ENCODE results near the gene ARSI.

The ARSI gene

GRCh38 chr5:150263375-150263775 lies 39.3 kb downstream of the ARSI start:
- H3K27me3 ChIP-seq (ENCODE audit: low read length) = no peaks in the 10 kb centered on the region
- H3K36me3 ChIP-seq (ENCODE audit: low read length) = no peaks in the 10 kb centered on the region
- no peak for TF ChIP-seq CTCF (IDR thresholded peaks at IDR 0.05; ENCODE audit: insufficient read depth, low read length, poor library complexity, severe bottlenecking)
- no peak overlapping the region for H3K4me2 ChIP-seq (ENCODE audit: low read depth, low read length, poor library complexity, severe bottlenecking)
- H2AFZ ChIP-seq (ENCODE audit: low read depth, low read length, severe bottlenecking) = no peak overlapping the region
- no peak overlapping the region for H3K27ac ChIP-seq (ENCODE audit: low read depth, low read length)
- H4K20me1 ChIP-seq (ENCODE audit: low read depth, low read length) = no peaks in the 10 kb centered on the region
- no peaks in the 10 kb centered on the region for H3F3A ChIP-seq (ENCODE audit: insufficient read depth)
- H3K9me3 ChIP-seq (ENCODE audit: insufficient read depth, low read length) = no peaks in the 10 kb centered on the region
- H3K9ac ChIP-seq (ENCODE audit: low read length) = no peak overlapping the region
- no peaks in the 10 kb centered on the region for H3K9me2 ChIP-seq (replicated peaks; ENCODE audit: insufficient read depth, low read length)
- H3K79me2 ChIP-seq (ENCODE audit: insufficient read depth, low read length) = no peaks in the 10 kb centered on the region
- H3K4me3 ChIP-seq (ENCODE audit: insufficient read depth, low read length, poor library complexity, severe bottlenecking) = no peak overlapping the region

- Histone ChIP-seq H3K9ac (ENCODE audit: low read length) (no peak overlapping the region), H3K27me3 (ENCODE audit: low read length) (no peaks in the 10 kb centered on the region), H3K9me3 (ENCODE audit: insufficient read depth, low read length) (no peaks in the 10 kb centered on the region), H3K4me2 (ENCODE audit: low read depth, low read length, poor library complexity, severe bottlenecking) (no peak overlapping the region), H3K36me3 (ENCODE audit: low read length) (no peaks in the 10 kb centered on the region), H3K4me3 (ENCODE audit: insufficient read depth, low read length, poor library complexity, severe bottlenecking) (no peak overlapping the region), H3K9me2 (replicated peaks; ENCODE audit: insufficient read depth, low read length) (no peaks in the 10 kb centered on the region), H3K27ac (ENCODE audit: low read depth, low read length) (no peak overlapping the region), H3F3A (ENCODE audit: insufficient read depth) (no peaks in the 10 kb centered on the region), H2AFZ (ENCODE audit: low read depth, low read length, severe bottlenecking) (no peak overlapping the region), H3K79me2 (ENCODE audit: insufficient read depth, low read length) (no peaks in the 10 kb centered on the region), H4K20me1 (ENCODE audit: low read depth, low read length) (no peaks in the 10 kb centered on the region)
- TF ChIP-seq CTCF (IDR thresholded peaks at IDR 0.05; ENCODE audit: insufficient read depth, low read length, poor library complexity, severe bottlenecking) (no peak), EZH2phosphoT487 (conservative IDR thresholded peaks at IDR 0.05; ENCODE audit: low read length) (no peak)
These were observed 40.2 kb downstream of the ARSI start for GRCh38 chr5:150262502-150262901.

GRCh38 chr5:150261231-150261630 lies 41.5 kb downstream of the ARSI start:
- Histone ChIP-seq H3K27me3 (ENCODE audit: low read length) (no peaks in the 10 kb centered on the region), H3F3A (ENCODE audit: insufficient read depth) (no peaks in the 10 kb centered on the region), H3K4me3 (ENCODE audit: insufficient read depth, low read length, poor library complexity, severe bottlenecking) (no peak overlapping the region), H3K79me2 (ENCODE audit: insufficient read depth, low read length) (no peaks in the 10 kb centered on the region), H3K4me2 (ENCODE audit: low read depth, low read length, poor library complexity, severe bottlenecking) (no peak overlapping the region), H3K36me3 (ENCODE audit: low read length) (no peaks in the 10 kb centered on the region), H3K9me3 (ENCODE audit: insufficient read depth, low read length) (no peaks in the 10 kb centered on the region), H3K9ac (ENCODE audit: low read length) (no peak overlapping the region), H3K9me2 (replicated peaks; ENCODE audit: insufficient read depth, low read length) (no peaks in the 10 kb centered on the region), H4K20me1 (ENCODE audit: low read depth, low read length) (no peaks in the 10 kb centered on the region), H3K27ac (ENCODE audit: low read depth, low read length) (no peak overlapping the region), H2AFZ (ENCODE audit: low read depth, low read length, severe bottlenecking) (no peak overlapping the region)
- TF ChIP-seq EZH2phosphoT487 (conservative IDR thresholded peaks at IDR 0.05; ENCODE audit: low read length) (no peak), CTCF (IDR thresholded peaks at IDR 0.05; ENCODE audit: insufficient read depth, low read length, poor library complexity, severe bottlenecking) (no peak)

GRCh38 chr5:150258130-150258529 lies 44.6 kb downstream of the ARSI start:
- H3K9me2 ChIP-seq (replicated peaks; ENCODE audit: insufficient read depth, low read length) = no peaks in the 10 kb centered on the region
- no peaks in the 10 kb centered on the region for H3K9me3 ChIP-seq (ENCODE audit: insufficient read depth, low read length)
- H3F3A ChIP-seq (ENCODE audit: insufficient read depth) = no peaks in the 10 kb centered on the region
- no peaks in the 10 kb centered on the region for H3K27me3 ChIP-seq (ENCODE audit: low read length)
- H2AFZ ChIP-seq (ENCODE audit: low read depth, low read length, severe bottlenecking) = no peak overlapping the region
- no peaks in the 10 kb centered on the region for H3K36me3 ChIP-seq (ENCODE audit: low read length)
- no peak for TF ChIP-seq CTCF (IDR thresholded peaks at IDR 0.05; ENCODE audit: insufficient read depth, low read length, poor library complexity, severe bottlenecking)
- TF ChIP-seq EZH2phosphoT487 (conservative IDR thresholded peaks at IDR 0.05; ENCODE audit: low read length) = no peak
- no peak overlapping the region for H3K4me2 ChIP-seq (ENCODE audit: low read depth, low read length, poor library complexity, severe bottlenecking)
- no peak overlapping the region for H3K9ac ChIP-seq (ENCODE audit: low read length)
- H4K20me1 ChIP-seq (ENCODE audit: low read depth, low read length) = no peaks in the 10 kb centered on the region
- no peaks in the 10 kb centered on the region for H3K79me2 ChIP-seq (ENCODE audit: insufficient read depth, low read length)
- no peak overlapping the region for H3K4me3 ChIP-seq (ENCODE audit: insufficient read depth, low read length, poor library complexity, severe bottlenecking)
- H3K27ac ChIP-seq (ENCODE audit: low read depth, low read length) = no peak overlapping the region

All from SU-DHL-6 (cell line).